Measurements from ENCODE around the gene CCDC78. TPM values are rescaled to one million over a fixed set of nuclear protein-coding genes. Genes with fewer than 3 reads are reported as not detected.

CCDC78 gene
- total and polyA plus RNA-seq, 2 of the 13 experiments (the other 11 are each of a cell fraction or from before 2014, with no cell fraction given): 0.53 to 1.5 TPM

DNA sequence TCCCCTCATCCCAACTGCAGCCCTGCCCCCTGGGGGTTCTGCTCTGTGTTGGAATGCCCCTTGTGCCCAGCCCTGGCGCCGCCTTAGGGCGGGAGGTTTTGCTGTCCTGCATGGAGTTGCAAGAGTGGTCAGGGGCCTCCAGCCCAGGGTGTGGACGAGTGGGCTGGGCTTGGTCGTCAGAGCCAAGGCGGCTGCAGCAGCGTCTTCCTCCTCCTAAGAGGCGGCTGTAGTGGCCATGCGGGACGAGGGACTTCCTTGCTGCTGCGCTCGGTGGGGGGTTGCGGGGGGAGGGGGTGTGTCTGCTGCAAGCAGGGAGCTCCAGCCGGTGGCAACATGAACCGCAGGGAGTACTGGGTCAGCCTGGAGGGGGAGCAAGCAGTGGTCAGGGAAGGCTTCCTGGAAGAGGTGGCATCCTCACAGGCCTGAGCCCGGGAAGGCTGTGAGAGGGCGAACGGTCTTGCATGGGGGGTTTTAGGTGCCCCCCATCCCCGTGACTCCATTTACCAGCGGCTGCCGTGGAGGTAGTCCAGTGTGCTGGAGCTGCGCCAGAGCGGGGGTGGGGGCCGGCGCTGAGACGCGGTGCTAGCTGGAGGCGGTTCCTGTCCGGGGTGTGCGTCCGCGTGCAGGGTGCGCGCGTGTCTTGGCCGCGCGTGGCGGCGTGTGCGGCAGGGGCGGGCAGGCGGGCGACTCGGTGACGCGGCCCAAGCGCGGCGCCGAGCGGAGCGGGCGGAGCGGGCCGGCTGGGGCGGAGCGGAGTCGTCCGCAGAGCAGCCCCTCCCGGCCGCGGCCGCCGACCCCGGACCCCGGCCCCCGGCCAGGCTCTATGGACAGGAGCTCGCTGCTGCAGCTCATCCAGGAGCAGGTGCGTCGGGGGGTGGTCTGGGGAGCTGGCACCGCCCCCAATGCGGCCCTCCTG lies 51.0 kb downstream of the CCDC78 start, which contains the start of gene RHBDL1 (continued):
- TF ChIP-seq HNF4G (IDR thresholded peaks at IDR 0.05; ENCODE audit: borderline replicate concordance, low read depth, low read length): no peak
- no peak for TF ChIP-seq HNF4G (CRISPR knock-in tag; IDR thresholded peaks at IDR 0.05; ENCODE audit: borderline replicate concordance, low read depth)
- TF ChIP-seq, protein P1, sequence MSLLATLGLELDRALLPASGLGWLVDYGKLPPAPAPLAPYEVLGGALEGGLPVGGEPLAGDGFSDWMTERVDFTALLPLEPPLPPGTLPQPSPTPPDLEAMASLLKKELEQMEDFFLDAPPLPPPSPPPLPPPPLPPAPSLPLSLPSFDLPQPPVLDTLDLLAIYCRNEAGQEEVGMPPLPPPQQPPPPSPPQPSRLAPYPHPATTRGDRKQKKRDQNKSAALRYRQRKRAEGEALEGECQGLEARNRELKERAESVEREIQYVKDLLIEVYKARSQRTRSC (CRISPR knock-in tag; IDR thresholded peaks at IDR 0.05; ENCODE audit: low read depth): no peak
- no peak for TF ChIP-seq ZFP62 (CRISPR knock-in tag; IDR thresholded peaks at IDR 0.05)
- peak; percentile 87; the same call in 1 of the 2 replicates for TF ChIP-seq SMAD1 (CRISPR knock-in tag; IDR thresholded peaks at IDR 0.05; ENCODE audit: borderline replicate concordance, low read depth)
- TF ChIP-seq TMF1 (CRISPR knock-in tag; IDR thresholded peaks at IDR 0.05; ENCODE audit: low read depth): 0 out of 2 replicates have a peak, but pooled peaks have one; percentile 26
- TF ChIP-seq, protein P2, sequence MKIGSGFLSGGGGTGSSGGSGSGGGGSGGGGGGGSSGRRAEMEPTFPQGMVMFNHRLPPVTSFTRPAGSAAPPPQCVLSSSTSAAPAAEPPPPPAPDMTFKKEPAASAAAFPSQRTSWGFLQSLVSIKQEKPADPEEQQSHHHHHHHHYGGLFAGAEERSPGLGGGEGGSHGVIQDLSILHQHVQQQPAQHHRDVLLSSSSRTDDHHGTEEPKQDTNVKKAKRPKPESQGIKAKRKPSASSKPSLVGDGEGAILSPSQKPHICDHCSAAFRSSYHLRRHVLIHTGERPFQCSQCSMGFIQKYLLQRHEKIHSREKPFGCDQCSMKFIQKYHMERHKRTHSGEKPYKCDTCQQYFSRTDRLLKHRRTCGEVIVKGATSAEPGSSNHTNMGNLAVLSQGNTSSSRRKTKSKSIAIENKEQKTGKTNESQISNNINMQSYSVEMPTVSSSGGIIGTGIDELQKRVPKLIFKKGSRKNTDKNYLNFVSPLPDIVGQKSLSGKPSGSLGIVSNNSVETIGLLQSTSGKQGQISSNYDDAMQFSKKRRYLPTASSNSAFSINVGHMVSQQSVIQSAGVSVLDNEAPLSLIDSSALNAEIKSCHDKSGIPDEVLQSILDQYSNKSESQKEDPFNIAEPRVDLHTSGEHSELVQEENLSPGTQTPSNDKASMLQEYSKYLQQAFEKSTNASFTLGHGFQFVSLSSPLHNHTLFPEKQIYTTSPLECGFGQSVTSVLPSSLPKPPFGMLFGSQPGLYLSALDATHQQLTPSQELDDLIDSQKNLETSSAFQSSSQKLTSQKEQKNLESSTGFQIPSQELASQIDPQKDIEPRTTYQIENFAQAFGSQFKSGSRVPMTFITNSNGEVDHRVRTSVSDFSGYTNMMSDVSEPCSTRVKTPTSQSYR (CRISPR knock-in tag; IDR thresholded peaks at IDR 0.05; ENCODE audit: borderline replicate concordance): peak; percentile 34; the same call in 1 of the 2 replicates
- TF ChIP-seq AGO2 (optimal IDR thresholded peaks at IDR 0.05; ENCODE audit: low read depth, low read length): peak; percentile 93
- no peak for TF ChIP-seq HOMEZ (CRISPR knock-in tag; IDR thresholded peaks at IDR 0.05; ENCODE audit: low read depth)
- TF ChIP-seq RNF219 (CRISPR knock-in tag; IDR thresholded peaks at IDR 0.05): no peak
- TF ChIP-seq, protein P3, sequence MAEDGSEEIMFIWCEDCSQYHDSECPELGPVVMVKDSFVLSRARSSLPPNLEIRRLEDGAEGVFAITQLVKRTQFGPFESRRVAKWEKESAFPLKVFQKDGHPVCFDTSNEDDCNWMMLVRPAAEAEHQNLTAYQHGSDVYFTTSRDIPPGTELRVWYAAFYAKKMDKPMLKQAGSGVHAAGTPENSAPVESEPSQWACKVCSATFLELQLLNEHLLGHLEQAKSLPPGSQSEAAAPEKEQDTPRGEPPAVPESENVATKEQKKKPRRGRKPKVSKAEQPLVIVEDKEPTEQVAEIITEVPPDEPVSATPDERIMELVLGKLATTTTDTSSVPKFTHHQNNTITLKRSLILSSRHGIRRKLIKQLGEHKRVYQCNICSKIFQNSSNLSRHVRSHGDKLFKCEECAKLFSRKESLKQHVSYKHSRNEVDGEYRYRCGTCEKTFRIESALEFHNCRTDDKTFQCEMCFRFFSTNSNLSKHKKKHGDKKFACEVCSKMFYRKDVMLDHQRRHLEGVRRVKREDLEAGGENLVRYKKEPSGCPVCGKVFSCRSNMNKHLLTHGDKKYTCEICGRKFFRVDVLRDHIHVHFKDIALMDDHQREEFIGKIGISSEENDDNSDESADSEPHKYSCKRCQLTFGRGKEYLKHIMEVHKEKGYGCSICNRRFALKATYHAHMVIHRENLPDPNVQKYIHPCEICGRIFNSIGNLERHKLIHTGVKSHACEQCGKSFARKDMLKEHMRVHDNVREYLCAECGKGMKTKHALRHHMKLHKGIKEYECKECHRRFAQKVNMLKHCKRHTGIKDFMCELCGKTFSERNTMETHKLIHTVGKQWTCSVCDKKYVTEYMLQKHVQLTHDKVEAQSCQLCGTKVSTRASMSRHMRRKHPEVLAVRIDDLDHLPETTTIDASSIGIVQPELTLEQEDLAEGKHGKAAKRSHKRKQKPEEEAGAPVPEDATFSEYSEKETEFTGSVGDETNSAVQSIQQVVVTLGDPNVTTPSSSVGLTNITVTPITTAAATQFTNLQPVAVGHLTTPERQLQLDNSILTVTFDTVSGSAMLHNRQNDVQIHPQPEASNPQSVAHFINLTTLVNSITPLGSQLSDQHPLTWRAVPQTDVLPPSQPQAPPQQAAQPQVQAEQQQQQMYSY (CRISPR knock-in tag; IDR thresholded peaks at IDR 0.05): no peak
- TF ChIP-seq ATRX (CRISPR knock-in tag; IDR thresholded peaks at IDR 0.05; ENCODE audit: borderline replicate concordance): no peak
- no peak for TF ChIP-seq NONO (IDR thresholded peaks at IDR 0.05)
- TF ChIP-seq NONO (CRISPR knock-in tag; conservative IDR thresholded peaks at IDR 0.05): peak; percentile 63; the same call in 1 of the 2 replicates
- TF ChIP-seq KDM2A (CRISPR knock-in tag; IDR thresholded peaks at IDR 0.05; ENCODE audit: borderline replicate concordance, low read depth): peak; percentile 94; the same call in 1 of the 2 replicates
- no peak for TF ChIP-seq SCMH1 (CRISPR knock-in tag; IDR thresholded peaks at IDR 0.05; ENCODE audit: borderline replicate concordance)
- TF ChIP-seq STAG1 (CRISPR knock-in tag; IDR thresholded peaks at IDR 0.05): no peak
